GM18526 (cell line): Measurements from ENCODE around the gene ARHGAP8.

Source experiments
- POLR2A ChIP-seq: IDR thresholded peaks from 3 replicates; pipeline ENCODE4 v1.6.1; 2011; ENCODE audit not compliant: insufficient read length; ENCODE audit errors: extremely low read depth

The ARHGAP8 gene

GRCh38 chr22:44732661-44733060 is 19.7 kb upstream of the ARHGAP8 start:
- no peak for TF ChIP-seq POLR2A

DNA sequence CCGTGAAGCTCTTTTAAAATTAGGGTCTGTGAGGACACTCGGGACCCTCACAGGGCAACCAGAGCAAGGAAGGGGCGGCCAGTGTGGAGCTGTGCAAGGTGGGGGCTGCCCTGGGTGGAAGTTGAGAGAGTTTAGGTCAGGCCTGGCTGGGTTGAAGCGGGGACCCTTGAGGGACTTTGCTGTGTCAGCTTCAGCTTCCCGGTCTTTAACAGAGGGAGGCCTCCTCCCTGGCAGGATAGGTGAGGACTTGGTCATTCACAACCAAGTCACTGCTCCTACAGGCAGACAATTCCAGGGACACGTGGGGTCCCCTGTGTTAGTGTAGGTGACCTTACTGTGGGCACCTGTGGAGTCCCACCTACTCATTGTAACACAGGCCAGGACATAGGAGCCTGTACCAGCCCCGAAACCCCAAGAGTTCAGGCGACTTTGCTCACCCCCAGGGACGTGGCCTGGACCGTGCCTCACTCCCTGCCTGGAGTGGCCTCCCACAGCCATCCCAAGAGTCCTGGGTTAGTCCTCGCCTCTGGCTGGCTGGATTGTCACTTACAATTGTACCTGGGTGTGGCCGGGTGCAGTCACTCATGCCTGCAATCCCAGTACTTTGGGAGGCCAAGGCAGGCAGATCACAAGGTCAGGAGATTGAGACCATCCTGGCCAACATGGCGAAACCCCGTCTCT is 18.8 kb upstream of the ARHGAP8 start:
- TF ChIP-seq POLR2A = no peak

GRCh38 chr22:44734278-44734677 is 18.1 kb upstream of the ARHGAP8 start:
- TF ChIP-seq POLR2A = no peak

DNA sequence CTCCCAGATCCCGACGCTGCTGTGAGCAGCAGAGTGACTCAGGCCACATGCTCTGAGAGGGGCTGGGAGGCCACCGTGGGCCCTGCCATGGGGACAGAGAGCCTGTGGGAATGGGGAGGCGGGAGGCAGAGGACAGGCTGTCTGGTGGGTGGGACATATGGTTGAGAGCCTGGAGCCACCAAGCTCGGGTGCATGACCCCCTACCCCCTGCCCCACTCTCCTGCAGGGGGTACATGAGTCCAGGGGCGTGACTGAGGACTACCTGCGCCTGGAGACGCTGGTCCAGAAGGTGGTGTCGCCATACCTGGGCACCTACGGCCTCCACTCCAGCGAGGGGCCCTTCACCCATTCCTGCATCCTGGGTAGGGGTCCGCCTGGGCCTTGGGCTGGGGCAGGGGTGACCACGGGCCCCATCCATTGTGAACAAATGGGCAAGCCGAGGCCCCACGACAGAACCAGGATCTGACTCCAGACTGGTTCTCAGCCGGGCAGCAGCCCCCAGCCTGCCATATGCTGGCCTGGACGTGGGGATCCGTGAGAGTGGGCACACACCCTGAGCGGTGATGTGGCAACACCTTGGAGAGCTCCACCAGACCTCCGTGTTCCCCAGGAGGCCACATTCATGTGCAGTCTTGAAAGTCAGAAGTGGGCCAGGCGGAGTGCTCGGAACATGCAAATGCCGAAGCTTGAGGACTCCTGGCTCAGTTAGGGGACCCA is 17.4 kb upstream of the ARHGAP8 start:
- TF ChIP-seq POLR2A = no peak

DNA sequence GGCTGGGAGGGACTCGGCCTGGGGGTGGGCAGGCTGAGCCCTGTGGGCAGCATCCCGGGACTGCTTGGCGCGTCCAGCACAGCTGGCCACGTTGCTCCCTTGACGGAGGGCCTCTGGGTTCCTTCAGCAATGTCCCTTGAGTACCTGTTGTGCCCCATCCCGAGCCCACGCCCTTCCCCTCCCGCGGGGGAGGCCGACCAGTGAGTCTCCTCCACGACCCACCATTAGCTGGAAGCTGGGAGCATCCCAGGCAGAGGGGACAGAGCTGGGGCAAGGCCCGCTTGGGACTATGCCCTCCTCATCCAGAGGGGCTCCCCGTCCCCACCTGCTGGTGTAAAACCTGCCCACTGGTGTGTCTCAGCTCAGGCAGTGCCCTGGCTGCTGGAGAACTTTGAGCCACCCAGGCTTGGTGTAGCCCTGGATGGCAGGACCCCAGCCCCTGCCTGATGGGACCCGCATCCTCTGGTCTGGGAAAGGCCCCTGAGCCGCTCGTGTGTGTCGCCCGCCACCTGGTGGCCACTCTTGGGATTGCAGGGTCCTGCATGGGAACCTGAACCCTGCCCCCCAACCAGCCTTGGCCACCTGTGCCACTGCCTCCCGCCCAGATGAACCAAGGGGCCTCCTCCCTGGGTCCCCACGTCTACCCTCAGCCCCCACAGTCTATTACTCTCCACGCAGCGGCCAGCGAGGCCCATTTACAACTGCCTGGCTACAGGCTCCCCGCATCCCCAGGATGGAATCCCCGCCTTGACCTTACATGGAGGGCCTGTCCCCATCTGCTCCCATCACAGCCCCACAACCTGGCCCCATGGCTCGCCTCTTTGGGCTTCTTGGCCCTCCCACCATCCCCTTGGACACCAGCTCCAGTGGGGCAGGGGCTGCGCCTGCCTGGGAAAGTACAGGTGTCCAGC is 16.6 kb upstream of the ARHGAP8 start:
- no peak for TF ChIP-seq POLR2A

- no peak for TF ChIP-seq POLR2A
These were observed 15.6 kb upstream of the ARHGAP8 start for GRCh38 chr22:44736581-44737405.

DNA sequence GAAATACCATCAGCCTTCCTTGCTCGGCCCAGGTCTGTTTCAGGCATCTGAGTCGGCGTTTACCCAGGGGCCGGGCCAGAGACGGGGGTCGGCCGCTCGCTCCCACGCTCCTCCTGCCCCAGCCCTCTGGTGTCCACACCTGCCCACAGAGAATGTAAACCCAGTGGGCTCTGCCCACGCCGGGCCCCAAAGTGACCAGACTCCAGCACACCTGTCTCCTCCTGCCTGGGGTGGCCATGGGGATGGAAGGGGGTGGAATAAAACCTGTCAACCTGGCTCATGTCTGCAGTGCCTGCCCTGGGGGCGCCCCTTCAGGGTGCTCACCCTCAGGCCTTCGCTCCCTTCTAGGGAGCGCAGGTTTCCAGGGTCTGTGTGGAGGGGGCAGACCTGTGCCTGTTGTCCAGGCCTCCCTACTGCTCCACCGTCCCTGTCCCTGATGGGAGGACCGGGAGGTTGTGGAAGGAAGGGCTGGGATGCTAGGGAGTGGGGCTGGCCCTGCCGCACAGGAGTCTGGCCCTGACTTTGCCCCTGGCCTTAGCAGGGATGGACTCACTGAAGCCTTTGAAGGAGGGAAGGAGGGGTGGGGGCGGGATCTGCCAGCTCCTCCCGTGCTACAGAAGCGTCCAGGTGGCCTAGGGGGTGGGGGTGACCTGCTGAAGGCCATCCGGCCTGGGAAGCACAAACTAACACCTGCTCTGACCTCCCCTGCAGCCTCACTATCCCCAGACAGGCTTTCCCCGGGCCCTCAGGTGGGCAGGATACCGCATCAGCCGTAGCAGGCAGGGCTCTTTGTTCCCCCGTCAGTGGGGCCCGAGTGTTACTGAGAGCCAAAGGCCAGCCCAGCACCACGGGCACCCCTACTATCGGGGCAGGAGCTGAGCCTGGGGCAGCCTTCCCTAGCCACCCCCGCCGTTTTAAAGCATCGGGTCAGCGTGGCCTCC is 14.7 kb upstream of the ARHGAP8 start:
- TF ChIP-seq POLR2A = no peak

- no peak for TF ChIP-seq POLR2A
These were observed 14.0 kb upstream of the ARHGAP8 start for GRCh38 chr22:44738347-44738715.

DNA sequence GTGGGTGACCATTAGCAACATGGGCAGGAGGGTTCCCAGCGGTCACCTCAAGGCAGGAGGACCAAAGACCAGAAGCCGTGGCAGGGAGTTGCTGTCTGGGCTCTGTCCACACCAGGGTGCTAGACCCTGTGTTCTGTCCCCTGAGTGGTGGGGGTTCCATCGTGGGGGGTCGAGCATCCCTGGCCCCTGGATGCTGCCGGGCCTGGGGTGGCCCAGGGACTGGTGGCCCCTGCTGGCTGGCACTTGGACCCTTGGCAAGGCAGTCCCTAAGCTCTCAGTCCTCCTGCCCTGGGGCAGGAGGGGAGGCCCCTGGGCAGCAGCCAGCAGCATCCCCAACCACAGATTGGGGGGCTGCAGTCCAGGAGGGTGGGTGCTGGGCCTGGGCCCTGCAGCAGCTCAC is 13.4 kb upstream of the ARHGAP8 start:
- TF ChIP-seq POLR2A = no peak

GRCh38 chr22:44740307-44740706 is 12.1 kb upstream of the ARHGAP8 start:
- TF ChIP-seq POLR2A = no peak

DNA sequence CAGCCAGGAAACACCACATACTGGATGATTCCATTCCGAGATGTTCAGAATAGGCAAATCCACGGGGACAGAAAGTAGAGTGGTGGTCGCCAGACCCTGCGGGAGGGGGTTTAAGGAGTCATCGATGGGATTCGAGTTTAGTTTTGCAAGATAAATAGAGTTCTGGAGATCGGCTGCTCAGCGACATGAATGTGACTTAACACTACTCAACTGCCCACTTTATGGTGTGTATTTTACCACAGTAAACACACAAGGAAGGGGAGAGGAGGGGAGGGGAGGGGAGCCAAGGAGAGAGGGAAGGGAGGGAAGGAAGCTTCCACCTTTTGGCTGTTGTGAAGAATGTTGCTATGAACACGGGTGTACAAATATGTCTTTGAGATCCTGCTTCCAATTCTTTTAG is 10.4 kb upstream of the ARHGAP8 start:
- no peak for TF ChIP-seq POLR2A

- TF ChIP-seq POLR2A = no peak
These were observed 9.1 kb upstream of the ARHGAP8 start for GRCh38 chr22:44743247-44743646.

- no peak for TF ChIP-seq POLR2A
These were observed 8.6 kb upstream of the ARHGAP8 start for GRCh38 chr22:44743804-44744211.

- no peak for TF ChIP-seq POLR2A
These were observed 6.3 kb upstream of the ARHGAP8 start for GRCh38 chr22:44745853-44746789.
